ENCODE data around the gene CTTNBP2. TPM values are rescaled to one million over a fixed set of nuclear protein-coding genes. Genes with fewer than 3 reads are reported as not detected.

The CTTNBP2 gene
- total RNA-seq, 2 donors from 2014 or later, result 1.5 to 1.8 TPM

GRCh38 chr7:117780832-117781231 is 92.4 kb downstream of the CTTNBP2 start:
- no peak for DNase-seq
- no peak overlapping the region for H3K27ac ChIP-seq
- no peaks in the 10 kb centered on the region for H3K9me3 ChIP-seq
- intact Hi-C loops (cut with DNase I), result no loop called here
- H3K4me1 ChIP-seq, result no peaks in the 10 kb centered on the region
- H3K36me3 ChIP-seq, result no peaks in the 10 kb centered on the region
- H3K27me3 ChIP-seq, result no peaks in the 10 kb centered on the region
- no peak for TF ChIP-seq CTCF (IDR thresholded peaks at IDR 0.05)
- H3K4me3 ChIP-seq, result no peak overlapping the region
- H3K9ac ChIP-seq (ENCODE audit: low read depth in 2 of 2, low read length in 2 of 2), result no peak overlapping the region

DNA sequence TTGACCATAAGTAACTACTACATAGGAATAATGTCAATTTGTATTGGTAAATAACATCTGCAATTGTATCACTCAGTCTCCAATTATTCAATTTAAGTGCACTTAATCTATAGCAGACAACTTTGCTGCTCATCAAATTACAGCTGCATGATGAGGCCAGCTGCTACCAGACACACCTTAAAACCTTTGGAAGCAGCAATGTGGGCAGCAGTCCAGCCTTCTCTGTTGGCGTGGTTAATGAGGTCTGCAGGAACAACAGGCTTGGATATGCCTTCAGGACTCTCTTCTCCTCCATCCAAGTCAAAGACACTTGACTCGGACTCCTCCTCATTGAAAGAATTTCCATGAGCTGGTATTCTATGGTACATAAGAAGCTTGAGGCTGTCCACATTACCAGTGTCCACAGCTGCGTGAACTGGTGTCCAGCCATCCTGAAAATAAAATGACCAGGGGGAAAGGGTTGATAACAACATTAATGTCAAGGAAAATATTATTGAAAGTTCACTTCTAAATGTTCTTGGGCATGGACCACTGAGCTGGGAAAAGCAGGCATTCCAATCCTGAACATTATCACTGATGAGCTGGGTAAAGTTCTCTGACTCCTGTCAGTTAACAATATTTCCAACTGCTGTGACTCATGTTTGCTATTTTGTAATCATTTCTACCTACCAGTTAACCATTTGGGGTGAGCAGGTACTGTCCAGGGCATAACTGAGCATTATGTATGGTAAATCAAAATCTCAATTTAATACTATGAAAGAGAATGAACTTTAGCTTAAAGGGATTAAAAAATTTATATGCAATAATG is 95.7 kb downstream of the CTTNBP2 start:
- Histone ChIP-seq H3K4me3 (no peak overlapping the region), H3K27ac (no peak overlapping the region), H3K9ac (ENCODE audit: low read depth in 2 of 2, low read length in 2 of 2) (no peak overlapping the region), H3K36me3 (no peaks in the 10 kb centered on the region), H3K27me3 (no peaks in the 10 kb centered on the region), H3K4me1 (no peaks in the 10 kb centered on the region), H3K9me3 (no peaks in the 10 kb centered on the region)
- intact Hi-C loops (cut with DNase I), result no loop called here
- TF ChIP-seq CTCF (IDR thresholded peaks at IDR 0.05), result no peak
- no peak for DNase-seq

- no peak for TF ChIP-seq CTCF (IDR thresholded peaks at IDR 0.05)
- no peak overlapping the region for H3K27ac ChIP-seq
Observed at GRCh38 chr7:117776224-117776623, 97.0 kb downstream of the CTTNBP2 start.

DNA sequence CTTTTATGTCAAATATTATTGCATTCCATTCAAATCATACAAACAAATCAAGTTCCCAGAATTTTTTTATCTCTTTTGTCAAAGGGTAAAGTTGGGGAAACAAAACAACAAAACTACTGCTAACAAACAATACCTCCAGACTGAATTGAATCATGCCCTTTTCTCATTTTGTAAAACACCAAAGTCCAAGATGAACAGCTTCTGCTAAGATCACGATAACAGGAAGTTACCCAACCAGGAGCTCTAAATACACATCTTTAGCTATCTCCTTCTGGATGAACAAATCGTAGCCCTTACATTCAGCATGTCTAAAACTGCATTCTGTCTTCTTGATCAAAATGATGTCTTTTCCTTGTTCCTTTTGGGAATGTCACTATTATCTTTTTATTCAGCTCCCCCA is 97.4 kb downstream of the CTTNBP2 start:
- DNase-seq, result no peak

More at GRCh38 chr7:117776224-117776623, 97.0 kb downstream of the CTTNBP2 start:
- H3K4me3 ChIP-seq, result no peak overlapping the region
- H3K9me3 ChIP-seq, result no peaks in the 10 kb centered on the region
- no peaks in the 10 kb centered on the region for H3K36me3 ChIP-seq
- H3K9ac ChIP-seq (ENCODE audit: low read depth in 2 of 2, low read length in 2 of 2), result no peak overlapping the region
- no peaks in the 10 kb centered on the region for H3K4me1 ChIP-seq
- H3K27me3 ChIP-seq, result no peaks in the 10 kb centered on the region
- DNase-seq, result no peak
- intact Hi-C loops (cut with DNase I), result no loop called here

GRCh38 chr7:117774943-117775342 is 98.3 kb downstream of the CTTNBP2 start:
- intact Hi-C loops (cut with DNase I), result no loop called here
- Histone ChIP-seq H3K4me1 (no peaks in the 10 kb centered on the region), H3K4me3 (no peak overlapping the region), H3K9me3 (no peaks in the 10 kb centered on the region), H3K27me3 (no peaks in the 10 kb centered on the region), H3K27ac (no peak overlapping the region), H3K9ac (ENCODE audit: low read depth in 2 of 2, low read length in 2 of 2) (no peak overlapping the region), H3K36me3 (no peaks in the 10 kb centered on the region)
- DNase-seq, result no peak
- TF ChIP-seq CTCF (IDR thresholded peaks at IDR 0.05), result no peak

More for the DNA sequence above, 97.4 kb downstream of the CTTNBP2 start:
- no peak overlapping the region for H3K9ac ChIP-seq (ENCODE audit: low read depth in 2 of 2, low read length in 2 of 2)
- no peak overlapping the region for H3K27ac ChIP-seq
- intact Hi-C loops (cut with DNase I), result no loop called here
- H3K27me3 ChIP-seq, result no peaks in the 10 kb centered on the region
- no peak for TF ChIP-seq CTCF (IDR thresholded peaks at IDR 0.05)
- H3K36me3 ChIP-seq, result no peaks in the 10 kb centered on the region
- H3K4me3 ChIP-seq, result no peak overlapping the region
- H3K4me1 ChIP-seq, result no peaks in the 10 kb centered on the region
- no peaks in the 10 kb centered on the region for H3K9me3 ChIP-seq
